Neural cell (in vitro differentiated cells): ENCODE data around the gene BTN1A1. TPM values are rescaled to one million over a fixed set of nuclear protein-coding genes. Genes with fewer than 3 reads are reported as not detected.

Source experiments
- H2AFZ ChIP-seq: fragments of 200-600, 300-800 bp; sonication (generic), shearing (Covaris generic); 2 replicates; pipeline ENCODE4 v1.6.0; 2014; ENCODE audit warnings: low read depth, mild to moderate bottlenecking, antibody characterized with exemption, low read length, moderate library complexity
- H3F3A ChIP-seq: fragments of 200-600 bp; shearing (Covaris generic); 2 replicates; pipeline ENCODE4 v1.6.1; 2016; ENCODE audit warnings: mild to moderate bottlenecking, moderate library complexity, mixed read lengths, antibody characterized with exemption, low read length; ENCODE audit not compliant: insufficient read depth, poor library complexity, severe bottlenecking
- H3K27ac ChIP-seq: fragments of 200-600, 300-800 bp; sonication (generic), shearing (Covaris generic); 2 replicates; pipeline ENCODE4 v1.5.1; 2014; ENCODE audit warnings: mild to moderate bottlenecking, low read length, moderate library complexity
- H3K27me3 ChIP-seq: fragments of 300-800, 200-600 bp; sonication (generic), shearing (Covaris generic); 2 replicates; pipeline ENCODE4 v1.6.0; 2014; ENCODE audit warnings: mild to moderate bottlenecking, low read depth, low read length, moderate library complexity; ENCODE audit not compliant: insufficient read depth
- H3K36me3 ChIP-seq: fragments of 300-800, 200-600 bp; sonication (generic), shearing (Covaris generic); 2 replicates; pipeline ENCODE4 v1.5.1; 2014; ENCODE audit warnings: mild to moderate bottlenecking, antibody characterized with exemption, low read length, moderate library complexity; ENCODE audit not compliant: insufficient read depth
- H3K4me2 ChIP-seq: fragments of 300-800, 200-600 bp; sonication (generic), shearing (Covaris generic); 2 replicates; pipeline ENCODE4 v1.6.0; 2014; ENCODE audit warnings: mild to moderate bottlenecking, low read length
- H3K4me3 ChIP-seq: fragments of 300-800, 200-600 bp; sonication (generic), shearing (Covaris generic); 2 replicates; pipeline ENCODE4 v1.5.1; 2014; ENCODE audit warnings: mild to moderate bottlenecking, low read length, moderate library complexity
- H3K79me2 ChIP-seq: fragments of 200-600 bp; shearing (Covaris generic); replicated peaks from 2 replicates; pipeline ENCODE4 v1.6.0; 2014; ENCODE audit warnings: mild to moderate bottlenecking, low read length, moderate library complexity; ENCODE audit not compliant: insufficient read depth
- H3K9ac ChIP-seq: fragments of 300-800, 200-600 bp; sonication (generic), shearing (Covaris generic); 2 replicates; pipeline ENCODE4 v1.6.1; 2016; ENCODE audit warnings: mild to moderate bottlenecking, low read length, mixed read lengths
- H3K9me2 ChIP-seq: fragments of 200-600 bp; shearing (Covaris generic); 2 replicates; pipeline ENCODE4 v1.6.1; 2016; ENCODE audit warnings: mild to moderate bottlenecking, low read length, mixed read lengths; ENCODE audit not compliant: insufficient read depth
- H3K9me3 ChIP-seq: fragments of 200-600, 300-800 bp; sonication (generic), shearing (Covaris generic); 2 replicates; pipeline ENCODE4 v1.6.1; 2016; ENCODE audit warnings: mild to moderate bottlenecking, mixed run types, low read length, moderate library complexity, mixed read lengths
- H4K20me1 ChIP-seq: fragments of 200-600 bp; shearing (Covaris generic); 2 replicates; pipeline ENCODE4 v1.6.1; 2016; ENCODE audit warnings: mild to moderate bottlenecking, mixed run types; ENCODE audit not compliant: insufficient read depth
- CTCF ChIP-seq: fragments of 450-650 bp; IDR thresholded peaks from 2 replicates; pipeline ENCODE4 v1.5.1; 2014; ENCODE audit warnings: antibody characterized with exemption, mild to moderate bottlenecking, moderate library complexity; ENCODE audit not compliant: poor library complexity, severe bottlenecking
- EP300 ChIP-seq: fragments of 450-650 bp; conservative IDR thresholded peaks from 2 replicates; pipeline ENCODE4 v1.6.1; 2014; ENCODE audit warnings: antibody characterized with exemption, mild to moderate bottlenecking, moderate library complexity; ENCODE audit not compliant: poor library complexity, severe bottlenecking
- EZH2 ChIP-seq: fragments of 200-600, 300-800 bp; shearing (Covaris generic), sonication (generic); IDR thresholded peaks from 2 replicates; pipeline ENCODE4 v1.6.1; 2014; ENCODE audit warnings: antibody characterized with exemption, low read length, borderline replicate concordance, mild to moderate bottlenecking; ENCODE audit not compliant: insufficient read depth, poor library complexity, severe bottlenecking
- MXI1 ChIP-seq: fragments of 450-650 bp; conservative IDR thresholded peaks from 2 replicates; pipeline ENCODE4 v1.6.1; 2014; ENCODE audit warnings: antibody characterized with exemption, mild to moderate bottlenecking; ENCODE audit not compliant: poor library complexity, severe bottlenecking
- POLR2AphosphoS5 ChIP-seq: IDR thresholded peaks from 2 replicates; pipeline ENCODE4 v1.6.1; 2012
- RAD21 ChIP-seq: fragments of 450-650 bp; conservative IDR thresholded peaks from 2 replicates; pipeline ENCODE4 v1.6.1; 2014; ENCODE audit warnings: antibody characterized with exemption, mild to moderate bottlenecking, moderate library complexity
- REST ChIP-seq: IDR thresholded peaks from 2 replicates; pipeline ENCODE4 v1.6.1; 2012; ENCODE audit warnings: borderline replicate concordance
- SMC3 ChIP-seq: fragments of 450-650 bp; conservative IDR thresholded peaks from 2 replicates; pipeline ENCODE4 v1.6.1; 2014; ENCODE audit warnings: antibody characterized with exemption, mild to moderate bottlenecking, moderate library complexity; ENCODE audit not compliant: poor library complexity
- TAF1 ChIP-seq: IDR thresholded peaks from 2 replicates; pipeline ENCODE4 v1.6.1; 2012; ENCODE audit warnings: low read depth
- polyA plus RNA-seq: library from polyadenylated mRNA; depleted of rRNA; stranded (reverse); fragments of >200 nt; gene quantifications from 2 replicates; pipeline ENCODE4 v1.2.3, GENCODE V29; 2014

Gene BTN1A1
- polyA plus RNA-seq, 1 donor from 2014 or later = not detected

- Histone ChIP-seq H3K9me2 (no peaks in the 10 kb centered on the region), H3K79me2 (no peaks in the 10 kb centered on the region), H3K4me3 (no peak overlapping the region), H3K4me2 (no peak overlapping the region), H3K36me3 (no peaks in the 10 kb centered on the region), H2AFZ (no peak overlapping the region), H3F3A (no peaks in the 10 kb centered on the region), H3K27me3 (no peaks in the 10 kb centered on the region), H3K9me3 (no peaks in the 10 kb centered on the region), H3K27ac (no peak overlapping the region), H4K20me1 (no peaks in the 10 kb centered on the region), H3K9ac (no peak overlapping the region)
- TF ChIP-seq RAD21 (no peak), REST (no peak), EZH2 (no peak), POLR2AphosphoS5 (no peak), TAF1 (no peak), SMC3 (no peak), EP300 (no peak), MXI1 (no peak), CTCF (no peak)
Measured at GRCh38 chr6:26516481-26517427, 16.7 kb downstream of the BTN1A1 start.

- no peak overlapping the region for H2AFZ ChIP-seq
- TF ChIP-seq TAF1 (no peak), POLR2AphosphoS5 (no peak), MXI1 (no peak), EZH2 (no peak), RAD21 (no peak), EP300 (no peak), SMC3 (no peak), REST (no peak), CTCF (no peak)
- H3K9ac ChIP-seq = no peak overlapping the region
- H3F3A ChIP-seq = no peaks in the 10 kb centered on the region
- no peaks in the 10 kb centered on the region for H3K9me3 ChIP-seq
- no peaks in the 10 kb centered on the region for H3K36me3 ChIP-seq
- H3K4me2 ChIP-seq = no peak overlapping the region
- no peaks in the 10 kb centered on the region for H3K79me2 ChIP-seq
- no peak overlapping the region for H3K27ac ChIP-seq
- no peak overlapping the region for H3K4me3 ChIP-seq
- H3K27me3 ChIP-seq = no peaks in the 10 kb centered on the region
- no peaks in the 10 kb centered on the region for H3K9me2 ChIP-seq
- no peaks in the 10 kb centered on the region for H4K20me1 ChIP-seq
Measured at GRCh38 chr6:26519359-26519758, 19.3 kb downstream of the BTN1A1 start.
